Renal cortex interstitium (tissue), 11 donors: ENCODE data around the gene ISYNA1. TPM values are rescaled to one million over a fixed set of nuclear protein-coding genes. Genes with fewer than 3 reads are reported as not detected.
A peak's percentile ranks its signal among the peaks of the same experiment; 100 is the strongest.

Source experiments
- DNase-seq, 11 donors: peaks; one replicate each; pipeline ENCODE4 v3.0.0-alpha.2; 2013; ENCODE audit warnings: low read depth in 9 of 11, low spot score in 4 of 11; ENCODE audit errors: extremely low read depth in 1 of 11
- polyA plus RNA-seq, 3 donors: library from polyadenylated mRNA; unstranded; fragments of 120-200 nt; gene quantifications; one replicate each; pipeline ENCODE4 v1.2.1, GENCODE V29; 2013; ENCODE audit not compliant: insufficient read length in 3 of 3

The ISYNA1 gene
- polyA plus RNA-seq, 3 donors: 104 to 133 (median 123) TPM

DNA sequence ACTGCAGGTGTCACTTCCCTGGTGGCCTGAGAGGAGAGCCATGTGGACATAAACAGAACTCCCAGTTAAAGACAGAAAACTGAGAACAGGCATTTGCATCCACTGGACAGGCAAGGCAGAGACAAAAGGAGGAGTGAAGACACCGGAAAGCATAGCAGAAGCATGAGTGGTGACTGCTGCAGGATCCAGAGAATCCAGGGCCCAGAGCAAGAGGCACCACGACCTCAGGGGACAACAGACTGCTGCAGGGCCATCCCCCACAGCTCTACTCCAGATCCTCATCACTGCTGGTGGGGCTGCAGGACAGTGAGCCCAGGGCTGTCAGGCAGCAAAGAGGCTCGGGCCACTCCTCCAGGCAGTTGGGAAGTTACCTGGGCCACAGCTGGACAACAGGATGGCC is 14.5 kb upstream of the ISYNA1 start:
- no peak for DNase-seq

DNA sequence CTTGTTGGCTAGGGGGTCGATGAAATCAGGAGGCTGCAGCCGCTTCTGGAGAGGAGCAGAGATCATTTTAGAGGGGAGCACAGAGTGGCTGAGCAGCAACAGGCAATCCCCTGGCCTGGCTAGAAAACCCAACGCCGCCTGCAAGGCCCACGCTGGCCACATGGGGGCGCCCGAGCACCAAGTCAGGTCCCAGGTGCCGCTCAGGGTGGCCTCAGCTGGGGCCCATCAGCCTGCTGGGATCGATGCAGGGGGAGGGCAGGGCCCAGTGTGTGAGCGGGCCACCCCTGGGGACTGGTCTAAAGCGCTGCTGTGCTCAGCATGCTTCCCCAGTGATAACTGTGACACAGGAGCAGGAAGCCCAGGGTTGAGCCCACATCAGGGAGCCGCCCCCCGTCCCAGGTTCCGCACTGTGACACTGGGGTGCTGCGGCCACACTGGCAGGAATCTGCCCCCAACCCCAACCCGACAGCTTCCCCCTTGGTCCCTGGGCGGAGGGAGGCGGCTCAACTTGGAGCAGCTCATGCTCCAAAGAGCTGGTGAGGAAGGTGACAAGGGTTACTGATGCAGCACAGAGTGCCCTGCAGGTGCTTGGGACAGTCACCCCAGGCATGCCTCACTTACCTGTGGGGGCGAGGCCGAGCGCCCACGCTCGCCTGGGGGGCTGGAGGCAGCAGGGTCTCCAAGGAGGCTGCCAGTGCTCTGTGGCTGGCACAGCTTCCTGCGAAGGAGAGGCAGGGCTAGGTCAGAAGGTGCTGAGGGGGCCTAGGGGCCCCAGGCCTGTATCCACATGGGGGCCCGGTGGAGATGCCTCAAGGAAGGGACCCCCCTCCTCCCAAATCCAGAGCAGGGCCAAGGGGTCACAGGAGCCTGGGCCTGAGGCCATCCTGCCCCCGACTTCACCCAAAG is 13.3 kb upstream of the ISYNA1 start:
- DNase-seq: peak in 3 of 11 donors; percentile 62 to 78 (median 68)

DNA sequence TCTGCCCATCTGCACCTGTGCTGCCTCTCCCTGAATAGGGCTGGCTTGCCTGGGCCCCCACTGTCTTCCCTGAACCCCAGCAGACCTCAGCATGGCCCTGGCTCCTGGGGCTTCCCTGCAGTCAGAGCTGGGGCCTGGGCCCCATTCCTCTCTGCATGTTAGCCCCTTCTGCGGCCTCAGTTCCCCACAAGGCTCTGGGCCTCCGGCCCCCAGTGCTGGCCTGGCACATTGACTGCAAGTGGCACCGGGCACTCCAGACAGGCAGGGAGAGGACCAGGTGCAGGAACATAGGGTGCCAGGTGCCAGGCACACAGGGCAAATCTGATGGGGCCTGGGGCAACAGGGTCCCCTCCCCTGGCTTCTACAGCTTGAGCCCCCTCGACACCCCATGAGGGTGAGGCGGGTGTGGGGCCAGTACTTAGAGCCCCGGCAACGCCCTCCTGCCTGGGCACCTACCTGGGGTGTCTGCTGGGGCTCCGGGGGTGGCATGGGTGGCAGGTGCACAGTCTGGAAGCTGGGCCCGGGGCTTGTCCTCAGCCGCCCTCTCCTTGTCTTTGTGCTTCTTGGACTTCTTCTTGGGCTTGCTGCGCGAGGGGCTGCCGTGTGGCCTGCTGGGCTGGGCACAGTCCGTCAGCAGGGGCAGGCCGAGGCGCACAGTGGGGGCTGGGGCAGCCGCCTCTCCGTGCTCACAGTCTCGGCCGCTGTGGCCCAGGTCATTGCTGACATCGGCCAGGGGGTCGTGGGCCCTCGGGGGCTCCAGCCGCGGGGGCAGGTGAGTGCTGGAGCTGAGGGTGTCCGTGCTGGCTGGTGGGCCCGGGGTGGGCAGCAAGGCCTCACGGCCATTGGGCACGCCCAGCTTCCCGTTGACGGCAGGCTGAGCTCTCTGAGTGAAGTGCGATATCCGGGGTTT is 12.3 kb upstream of the ISYNA1 start:
- DNase-seq: no peak

DNA sequence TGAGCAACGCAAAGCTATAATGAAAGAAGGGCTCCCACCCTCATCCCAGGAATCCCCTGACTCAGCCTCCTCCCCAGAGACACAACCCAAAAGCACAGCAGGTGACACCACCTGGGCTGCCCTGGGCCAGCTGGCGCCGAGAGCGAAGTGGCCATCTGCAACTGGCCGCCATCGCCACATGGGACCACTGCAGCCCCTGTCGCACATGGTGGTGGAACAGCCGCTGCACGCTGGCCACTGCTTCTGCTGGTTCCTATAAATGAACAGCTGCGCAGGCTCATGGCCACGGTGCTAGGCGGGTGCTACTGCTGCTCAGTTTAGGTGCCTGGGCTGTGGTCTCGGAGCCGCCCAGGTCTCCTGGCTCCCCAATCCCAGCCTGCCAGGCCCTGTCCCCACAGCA is 11.6 kb upstream of the ISYNA1 start:
- no peak for DNase-seq

DNA sequence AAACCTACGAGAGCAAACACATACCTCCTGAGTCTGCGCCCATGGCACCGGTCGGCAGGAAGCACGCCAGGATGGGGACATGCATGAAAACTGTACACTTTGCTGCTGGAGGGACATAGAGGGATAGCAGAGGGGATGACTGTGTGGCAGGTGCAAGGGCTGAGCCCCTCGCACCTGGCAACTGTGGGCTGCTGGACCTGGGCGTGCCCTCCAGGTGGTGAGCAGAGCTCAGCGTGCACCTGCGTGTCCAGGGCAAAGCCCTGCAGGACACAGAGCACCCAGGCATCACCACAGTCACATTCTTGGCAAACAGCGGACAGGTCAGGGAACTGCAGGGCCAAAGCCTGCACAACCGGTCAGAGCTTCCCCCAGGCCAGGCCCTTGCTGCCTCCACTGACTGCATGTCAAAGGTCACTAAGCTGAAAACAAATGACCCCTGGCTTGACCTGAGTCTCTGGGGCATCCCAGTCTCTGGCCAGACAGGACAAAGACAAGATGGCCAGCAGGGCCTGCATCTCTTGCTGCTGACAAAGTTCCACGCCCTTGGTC is 9.0 kb upstream of the ISYNA1 start:
- no peak for DNase-seq

DNA sequence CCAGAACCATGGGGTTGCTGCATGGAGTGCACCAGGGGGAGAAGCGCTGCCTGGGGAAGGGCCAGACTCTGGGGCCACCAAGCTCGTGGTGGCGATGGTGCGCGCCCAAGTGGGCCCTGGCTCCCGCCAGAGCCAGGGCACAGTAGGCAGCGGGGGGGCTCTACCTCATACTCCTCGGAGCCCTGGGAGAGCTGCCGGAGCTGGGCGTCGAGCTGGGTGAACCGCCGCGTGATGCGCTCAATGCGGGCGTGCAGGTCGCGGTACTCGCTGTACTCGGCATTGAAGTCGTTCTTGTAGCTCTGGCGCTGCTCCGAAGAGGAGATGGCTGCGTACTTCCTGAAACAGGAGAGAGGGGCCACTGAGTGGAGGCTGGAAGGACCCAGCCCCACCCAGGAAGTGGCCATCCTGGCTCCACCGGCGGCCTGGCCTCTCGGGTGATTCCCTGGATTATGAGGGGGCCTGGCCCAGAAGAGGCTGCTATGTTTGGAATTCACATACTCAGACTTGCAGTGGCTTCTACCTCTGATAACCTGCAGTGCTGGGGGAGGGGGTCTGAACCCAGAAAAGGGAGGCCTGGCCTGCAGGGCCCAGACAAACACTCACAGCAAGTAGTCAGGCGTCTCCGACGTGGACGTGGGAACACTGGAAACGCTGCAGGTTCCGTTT is 8.3 kb upstream of the ISYNA1 start:
- DNase-seq: no peak

DNA sequence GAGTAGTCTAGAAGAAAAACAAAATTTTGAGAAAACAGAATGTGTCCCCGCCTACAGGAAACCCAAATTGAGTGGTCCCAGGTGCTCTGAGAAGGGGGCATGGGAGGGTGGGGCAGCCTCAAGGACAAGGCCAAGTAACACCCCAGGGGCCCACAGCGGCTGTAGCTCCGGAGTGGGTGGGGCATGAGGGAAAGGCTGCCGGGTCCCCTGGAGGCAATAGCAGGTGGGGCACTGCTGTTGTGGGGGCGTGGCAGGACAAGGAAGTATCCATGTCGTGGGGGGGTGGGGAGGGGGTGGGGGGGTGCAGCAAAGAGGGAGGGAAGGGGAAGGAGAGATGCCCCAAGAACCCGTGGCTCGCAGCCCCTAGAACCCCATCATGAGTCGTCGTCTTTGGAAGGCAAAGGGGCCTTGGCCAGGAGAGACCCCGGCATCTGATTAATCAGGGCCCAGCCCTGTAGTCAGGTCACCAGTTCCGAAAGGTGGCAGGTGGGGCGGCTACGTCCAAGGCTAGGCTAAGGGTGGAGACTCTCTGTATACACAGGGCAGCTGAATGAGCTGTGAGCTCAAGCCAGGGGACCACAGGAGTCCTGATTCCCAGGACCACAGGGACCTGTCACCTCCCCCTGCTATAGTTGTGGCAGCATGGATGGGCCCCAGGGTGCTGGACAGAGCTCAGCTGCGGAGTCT is 7.5 kb upstream of the ISYNA1 start:
- DNase-seq: no peak

DNA sequence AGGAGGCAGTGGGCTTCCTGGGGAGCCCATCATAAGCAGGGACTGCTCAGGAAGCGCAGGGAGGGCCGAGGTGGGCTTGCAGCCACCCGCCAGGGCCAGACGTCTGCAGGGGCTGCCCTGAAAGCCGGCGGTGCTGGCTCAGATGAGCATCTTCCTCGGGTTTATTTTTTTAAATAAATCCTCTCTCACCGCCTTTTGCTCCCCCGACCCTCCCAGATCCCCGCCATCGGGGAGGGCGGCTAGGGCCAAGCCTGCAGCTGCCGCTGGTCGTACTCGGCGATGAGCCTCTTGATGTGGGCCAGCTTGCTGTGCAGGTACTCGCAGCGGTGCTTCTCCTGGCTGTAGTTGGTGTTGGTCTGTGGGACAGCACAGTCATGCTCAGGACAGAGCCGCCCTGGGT is 6.6 kb upstream of the ISYNA1 start:
- DNase-seq: no peak

DNA sequence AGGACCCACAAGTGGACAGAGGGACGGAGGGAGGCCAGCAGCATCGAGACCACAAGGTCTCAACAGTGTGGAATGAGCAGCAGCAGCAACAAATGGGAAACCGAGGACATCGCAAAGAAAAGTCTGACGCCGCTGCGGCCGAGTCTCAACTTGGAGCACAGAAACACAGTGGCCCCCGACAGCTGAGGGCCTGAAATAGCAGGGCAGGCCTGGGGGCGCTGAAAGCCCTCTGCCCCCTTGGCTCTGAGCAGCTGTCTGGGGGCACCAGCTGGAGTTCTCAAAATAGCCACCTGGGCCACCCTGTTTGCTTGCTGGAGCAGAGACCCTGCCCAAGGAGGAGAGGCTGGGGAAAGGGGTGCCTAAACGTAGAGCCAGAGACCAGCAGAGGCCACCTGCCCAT is 5.9 kb upstream of the ISYNA1 start:
- no peak for DNase-seq

DNA sequence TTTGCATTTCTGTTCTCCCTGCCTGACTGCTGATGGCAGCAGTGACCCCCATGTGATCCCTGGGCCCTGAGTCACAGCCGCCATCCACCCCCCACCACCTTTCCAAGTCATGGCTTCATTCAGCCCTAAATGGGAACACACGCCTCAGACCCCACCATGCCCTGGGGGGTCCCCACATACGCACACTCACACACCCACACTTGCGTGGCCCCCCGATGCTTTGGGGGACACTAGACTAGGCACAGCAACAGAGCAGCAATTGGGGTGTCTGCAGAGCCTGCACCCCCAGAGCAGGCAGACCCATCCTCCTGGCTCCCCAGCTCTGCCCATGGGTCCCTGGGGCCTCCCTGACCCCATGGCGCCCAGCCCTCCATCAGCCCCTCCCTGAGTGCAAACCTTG is 5.5 kb upstream of the ISYNA1 start:
- DNase-seq: no peak

DNA sequence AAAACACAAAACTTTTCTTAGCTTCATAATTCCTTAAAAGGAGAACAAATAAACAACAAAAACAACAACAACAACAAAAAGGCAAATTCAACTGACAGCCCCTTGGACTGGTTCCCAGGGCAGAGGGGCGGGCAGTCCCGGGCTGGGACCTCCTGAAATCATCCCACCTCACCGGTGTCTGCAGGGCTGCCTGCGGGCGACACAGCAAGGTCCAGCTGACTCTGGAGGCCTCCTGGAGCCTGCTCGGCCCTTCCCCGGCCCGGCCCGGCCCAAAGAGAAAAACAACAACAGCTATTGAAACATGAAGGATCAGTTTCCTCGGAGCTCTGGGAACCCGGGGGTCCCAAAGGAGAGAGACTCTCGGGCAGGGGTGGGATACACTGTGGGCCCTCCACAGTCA is 5.0 kb upstream of the ISYNA1 start:
- no peak for DNase-seq

DNA sequence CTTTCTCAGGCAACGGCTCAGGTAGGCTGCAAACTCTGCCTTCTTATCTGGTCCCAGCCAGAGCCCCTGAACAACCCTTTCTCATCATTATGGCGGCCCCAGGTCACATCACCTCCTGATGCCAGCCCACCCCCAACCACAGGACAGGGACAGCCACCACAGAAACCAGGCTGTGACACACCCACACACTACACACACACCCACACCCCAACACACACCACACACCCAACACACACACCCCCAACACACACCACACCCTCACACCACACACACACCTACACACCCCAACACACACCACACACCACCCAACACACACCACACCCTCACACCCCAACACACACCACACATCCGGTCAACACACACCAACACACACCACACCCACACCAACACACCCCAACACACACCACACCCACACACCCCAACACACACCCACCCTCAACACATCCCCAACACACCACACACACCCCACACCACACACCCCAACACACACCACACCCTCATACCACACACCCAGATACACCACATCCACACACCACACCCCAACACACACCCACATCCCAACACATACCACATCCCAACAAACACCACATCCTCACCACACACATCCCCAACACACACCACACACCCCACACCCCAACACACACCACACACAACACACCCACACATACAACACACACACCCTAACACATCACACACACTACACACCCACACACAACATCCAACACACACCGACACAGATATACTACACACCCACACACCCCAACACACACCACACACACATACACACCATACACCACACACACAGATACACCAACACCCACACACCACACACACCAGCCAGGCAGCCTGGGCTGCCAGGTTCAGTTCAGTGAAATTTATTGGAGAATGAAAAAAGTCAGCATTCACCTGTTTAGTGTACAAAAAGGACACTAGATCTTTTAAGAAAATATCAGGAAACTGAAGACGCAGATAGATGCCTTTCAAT is 4.2 kb upstream of the ISYNA1 start:
- DNase-seq: no peak

DNA sequence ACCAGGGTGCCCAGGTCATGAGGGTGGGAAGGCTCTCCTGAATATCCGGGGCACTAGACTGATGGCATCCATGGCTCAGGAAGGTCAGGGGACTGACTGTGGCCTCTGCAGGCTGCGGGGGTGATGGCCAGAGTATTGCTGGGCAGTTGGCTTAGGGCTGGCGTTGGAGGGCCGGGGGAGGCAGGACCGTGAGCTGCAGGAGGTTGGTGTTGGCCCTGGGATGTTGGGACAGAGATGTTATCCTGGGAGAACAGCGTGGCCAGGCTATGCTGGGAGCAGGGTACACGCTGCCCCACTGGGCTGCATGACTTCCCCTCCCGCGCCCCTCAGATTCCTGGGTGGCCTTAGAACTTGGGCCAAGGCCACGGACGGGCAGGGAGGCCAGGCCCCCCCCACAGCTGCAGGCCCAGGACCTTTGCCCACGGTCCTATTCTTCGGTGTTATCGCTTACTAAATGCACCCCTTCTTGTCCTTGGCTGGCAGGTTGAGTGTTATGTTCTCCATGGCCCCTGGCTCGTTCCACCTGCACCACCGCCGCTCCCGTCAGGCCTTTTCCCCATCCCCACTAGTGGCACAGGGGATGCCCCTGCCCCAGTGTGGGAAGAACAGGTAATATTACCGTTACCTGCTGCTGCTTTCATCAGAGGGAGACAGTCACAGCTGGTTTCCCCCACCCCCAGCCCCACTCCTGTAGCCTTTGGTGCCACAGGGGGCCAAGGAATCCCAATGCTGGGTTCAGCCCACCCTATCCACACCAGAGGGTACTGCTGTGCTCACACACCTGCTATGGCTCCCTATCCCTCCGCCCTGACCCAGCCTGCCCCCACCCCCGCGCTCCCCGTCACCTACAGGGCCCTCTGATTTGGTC is 3.2 kb upstream of the ISYNA1 start:
- no peak for DNase-seq

DNA sequence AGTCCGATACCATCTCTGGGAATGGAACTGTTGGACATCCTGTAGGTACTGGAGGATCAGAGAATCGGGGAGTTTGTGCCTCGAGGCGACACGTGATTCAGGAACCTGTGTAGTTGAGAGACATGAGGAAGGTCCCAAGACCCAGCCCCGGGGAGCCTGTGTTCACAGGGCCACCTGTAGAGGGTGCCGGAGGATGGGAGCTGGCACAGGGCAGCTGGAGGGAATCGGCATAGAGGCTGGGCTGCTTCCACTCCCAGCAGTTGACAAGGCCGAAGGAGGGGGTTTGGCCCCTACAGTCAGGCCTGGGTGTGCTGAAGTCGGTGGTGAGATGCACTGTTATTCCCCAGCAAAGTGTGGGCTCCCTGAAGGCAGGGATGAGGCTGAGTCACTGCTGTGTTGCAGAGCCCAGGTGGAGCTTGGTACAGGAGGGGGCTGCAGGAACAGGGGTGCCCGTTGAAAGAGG is 2.5 kb upstream of the ISYNA1 start:
- DNase-seq: no peak

DNA sequence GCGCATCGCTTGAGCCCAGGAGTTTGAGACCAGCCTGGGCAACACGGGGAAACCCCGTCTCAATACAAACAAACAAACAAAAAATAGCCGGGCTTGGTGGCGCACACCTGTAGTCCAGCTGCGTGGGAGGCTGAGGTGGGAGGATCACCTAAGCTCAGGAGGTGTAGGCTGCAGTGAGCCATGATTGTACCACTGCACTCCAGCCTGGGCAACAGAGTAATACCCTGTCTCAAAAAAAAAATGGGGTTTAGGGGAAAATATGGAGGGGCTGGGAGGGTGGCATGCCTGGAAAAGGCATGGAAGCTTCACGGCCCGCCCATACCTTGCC is 1.9 kb upstream of the ISYNA1 start:
- DNase-seq: no peak

DNA sequence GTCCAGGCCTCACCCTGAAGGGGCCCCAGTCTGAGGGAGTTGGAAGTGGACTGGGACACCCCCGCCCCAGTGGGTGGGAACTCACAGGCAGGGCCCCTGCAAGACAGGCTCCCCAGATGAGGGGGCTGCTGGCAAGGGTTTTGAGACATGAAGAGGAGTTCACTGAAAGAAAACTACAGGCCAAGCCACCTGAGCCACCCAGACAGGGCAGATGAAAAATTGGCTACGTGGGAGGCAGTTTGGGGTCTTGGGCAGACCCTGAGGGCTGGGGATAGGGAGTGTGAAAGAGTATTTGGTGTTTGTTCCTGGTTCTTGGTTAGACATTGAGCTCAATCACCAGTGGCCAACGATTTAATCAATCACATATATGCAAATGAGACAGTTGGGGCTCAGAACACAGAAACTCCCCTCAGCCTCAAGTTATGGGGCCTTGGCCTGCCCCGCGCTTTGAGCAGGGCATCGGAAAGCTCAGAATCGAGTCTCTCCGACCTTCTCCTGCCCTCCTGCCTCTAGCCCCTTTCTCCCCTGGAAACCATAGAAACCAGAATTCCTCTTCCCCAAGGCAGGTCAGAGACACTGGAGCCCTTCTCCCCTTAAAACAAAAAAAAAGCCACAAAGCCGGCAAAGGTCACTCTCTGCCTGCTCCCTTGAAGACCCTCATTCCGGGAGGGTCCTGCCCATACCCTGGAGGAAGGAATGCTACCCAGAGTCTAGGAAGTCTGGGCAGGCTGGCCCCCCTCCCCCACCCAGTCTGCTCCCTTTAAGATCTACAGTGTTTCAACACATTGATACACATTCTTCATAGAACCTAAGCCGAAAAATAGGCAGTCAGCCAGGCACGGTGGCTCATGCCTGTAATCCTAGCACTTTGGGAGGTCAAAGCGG is 1.3 kb upstream of the ISYNA1 start:
- DNase-seq: no peak
